Measurements from ENCODE around the gene CAGE1.

- TF ChIP-seq, protein P1, sequence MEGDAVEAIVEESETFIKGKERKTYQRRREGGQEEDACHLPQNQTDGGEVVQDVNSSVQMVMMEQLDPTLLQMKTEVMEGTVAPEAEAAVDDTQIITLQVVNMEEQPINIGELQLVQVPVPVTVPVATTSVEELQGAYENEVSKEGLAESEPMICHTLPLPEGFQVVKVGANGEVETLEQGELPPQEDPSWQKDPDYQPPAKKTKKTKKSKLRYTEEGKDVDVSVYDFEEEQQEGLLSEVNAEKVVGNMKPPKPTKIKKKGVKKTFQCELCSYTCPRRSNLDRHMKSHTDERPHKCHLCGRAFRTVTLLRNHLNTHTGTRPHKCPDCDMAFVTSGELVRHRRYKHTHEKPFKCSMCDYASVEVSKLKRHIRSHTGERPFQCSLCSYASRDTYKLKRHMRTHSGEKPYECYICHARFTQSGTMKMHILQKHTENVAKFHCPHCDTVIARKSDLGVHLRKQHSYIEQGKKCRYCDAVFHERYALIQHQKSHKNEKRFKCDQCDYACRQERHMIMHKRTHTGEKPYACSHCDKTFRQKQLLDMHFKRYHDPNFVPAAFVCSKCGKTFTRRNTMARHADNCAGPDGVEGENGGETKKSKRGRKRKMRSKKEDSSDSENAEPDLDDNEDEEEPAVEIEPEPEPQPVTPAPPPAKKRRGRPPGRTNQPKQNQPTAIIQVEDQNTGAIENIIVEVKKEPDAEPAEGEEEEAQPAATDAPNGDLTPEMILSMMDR (optimal IDR thresholded peaks at IDR 0.05 in 1 of 3, IDR thresholded peaks at IDR 0.05 in 1 of 3, conservative IDR thresholded peaks at IDR 0.05 in 1 of 3; ENCODE audit: extremely low read depth in 1 of 3, insufficient read depth in 2 of 3, low read length in 3 of 3) = no peak
- no peak for TF ChIP-seq EZH2 (IDR thresholded peaks at IDR 0.05; ENCODE audit: low read length)
Observed at GRCh38 chr6:7313505-7314165, 75.9 kb downstream of the CAGE1 start.

Measured in keratinocyte (primary cell).